OCI-LY7 (cell line): ENCODE results near the gene PARD3.

ENCODE experiments used
- CTCF ChIP-seq: fragments of 200-600 bp; sonication (generic); conservative IDR thresholded peaks from 2 replicates; pipeline ENCODE4 v1.5.1; 2014; ENCODE audit warnings: mild to moderate bottlenecking, antibody characterized with exemption, low read length, moderate library complexity, mixed read lengths
- EZH2phosphoT487 ChIP-seq: fragments of 200-600 bp; sonication (generic); IDR thresholded peaks from 2 replicates; pipeline ENCODE4 v1.6.1; 2018; ENCODE audit warnings: low read depth, borderline replicate concordance, mild to moderate bottlenecking, mixed run types, antibody characterized with exemption, low read length, moderate library complexity, mixed read lengths

- TF ChIP-seq CTCF = no peak
- no peak for TF ChIP-seq EZH2phosphoT487
Observed at GRCh38 chr10:34825414-34825813, 10.3 kb upstream of the PARD3 start.
